Pons (tissue), 1 donor: ENCODE results near the gene PPP1R3C.

ENCODE experiments used
- DNase-seq: peaks from one replicate; pipeline ENCODE4 v3.0.0-alpha.2; 2016; ENCODE audit warnings: low spot score

Gene PPP1R3C

GRCh38 chr10:91601212-91601611, 31.7 kb downstream of the PPP1R3C start:
- no peak for DNase-seq

DNA sequence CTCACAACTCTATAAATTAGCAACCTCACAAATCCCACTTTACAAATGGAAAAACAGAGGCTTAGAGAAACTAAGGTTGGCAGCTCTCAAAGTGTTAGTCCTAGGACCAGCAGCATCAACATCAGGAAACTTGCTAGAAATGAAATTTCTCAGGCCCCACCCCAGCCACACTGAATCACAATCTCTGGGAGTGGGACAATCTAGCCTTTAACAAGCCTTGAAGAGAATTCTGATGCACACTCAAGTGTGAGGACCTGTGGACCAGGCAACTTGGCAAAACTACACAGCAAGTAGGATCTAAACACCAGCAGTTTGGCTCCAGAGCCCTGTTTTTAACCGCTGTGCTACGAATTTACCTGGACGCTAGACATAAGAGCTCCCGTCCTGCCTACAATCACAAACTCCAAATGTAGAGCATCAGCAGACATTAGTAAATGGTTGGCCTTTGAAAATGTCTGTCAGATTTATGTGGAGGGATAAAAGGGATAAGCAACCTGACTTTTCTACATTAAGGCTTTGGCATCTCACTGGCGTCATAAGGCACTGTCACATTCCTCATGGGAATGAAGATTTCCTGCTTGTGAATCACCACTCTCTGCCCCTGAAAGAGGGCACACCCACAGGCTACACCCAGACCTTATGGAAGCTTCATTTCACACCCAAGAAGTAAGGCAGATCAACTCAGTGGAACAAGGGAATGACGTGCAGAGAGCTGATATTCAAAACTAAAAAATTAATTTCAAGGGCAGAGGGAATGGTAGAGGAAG, 34.5 kb downstream of the PPP1R3C start:
- no peak for DNase-seq

DNA sequence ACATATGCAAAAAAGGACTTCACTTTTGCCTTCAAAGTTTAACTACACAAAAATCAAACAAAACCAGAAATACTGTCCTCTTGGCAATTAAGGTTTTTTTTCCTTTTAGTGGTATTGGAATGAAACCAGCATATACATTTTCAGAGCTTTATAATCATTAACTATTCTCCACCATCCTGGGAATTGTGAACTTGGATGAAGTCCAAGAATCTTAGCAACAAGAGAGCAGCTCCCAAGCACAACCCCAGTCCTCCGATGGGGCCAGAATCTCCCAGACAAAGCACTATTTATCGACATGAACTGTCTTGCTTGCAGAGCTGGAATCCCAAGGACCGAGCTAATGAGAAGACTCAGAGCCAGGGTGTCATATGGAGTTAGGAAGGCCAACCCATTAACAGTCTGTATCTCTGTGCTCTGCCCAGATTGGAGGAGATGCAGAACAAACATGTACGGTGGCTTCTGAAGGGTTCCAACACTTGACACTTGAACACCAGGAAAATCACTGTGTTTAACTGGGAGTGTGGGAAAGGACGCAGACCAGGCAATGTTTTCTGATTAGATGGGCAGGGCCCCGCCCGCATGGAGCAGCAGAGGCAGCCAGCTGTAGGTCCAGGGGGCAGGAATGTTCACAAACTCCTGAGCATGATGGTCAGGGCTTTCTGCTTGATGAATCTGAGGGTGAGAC, 35.5 kb downstream of the PPP1R3C start:
- DNase-seq = peak; percentile 70

DNA sequence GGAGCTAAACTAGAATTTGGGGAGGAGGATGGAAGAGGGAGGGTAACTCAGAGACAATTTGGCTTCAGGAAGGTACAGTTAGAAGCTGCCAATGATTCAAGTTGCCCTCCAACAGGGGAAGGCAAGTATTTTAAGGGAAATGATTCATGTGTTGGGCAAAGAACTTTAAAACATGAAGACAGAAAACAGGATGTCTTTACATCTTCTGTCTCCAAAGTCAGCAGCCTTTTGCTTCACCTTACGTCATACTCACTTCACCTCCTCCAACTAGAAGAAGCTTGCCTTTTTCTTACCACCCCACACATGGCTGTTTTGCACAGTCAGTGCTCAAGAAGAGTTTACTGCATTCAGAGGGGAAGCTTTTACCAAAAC, 36.1 kb downstream of the PPP1R3C start:
- peak; percentile 18 for DNase-seq

DNA sequence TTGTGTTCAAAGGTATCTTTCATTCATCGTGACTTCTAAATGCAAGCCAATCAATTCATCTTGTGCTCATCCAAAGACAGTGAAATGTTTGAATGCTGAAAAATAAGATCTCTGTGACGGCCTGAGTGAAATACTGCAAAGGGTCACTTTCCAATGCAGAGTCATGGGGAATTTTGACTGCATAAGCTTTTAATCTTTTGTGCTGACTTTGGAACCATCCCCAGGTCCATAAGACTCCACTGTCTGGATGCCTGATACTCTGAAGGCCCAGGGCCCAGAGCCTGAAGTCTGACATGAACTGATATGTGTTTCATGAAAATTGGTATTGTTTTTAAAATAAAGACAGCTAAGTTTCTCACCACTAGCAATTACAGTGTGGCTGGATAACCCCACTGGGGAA, 39.0 kb downstream of the PPP1R3C start:
- no peak for DNase-seq

DNA sequence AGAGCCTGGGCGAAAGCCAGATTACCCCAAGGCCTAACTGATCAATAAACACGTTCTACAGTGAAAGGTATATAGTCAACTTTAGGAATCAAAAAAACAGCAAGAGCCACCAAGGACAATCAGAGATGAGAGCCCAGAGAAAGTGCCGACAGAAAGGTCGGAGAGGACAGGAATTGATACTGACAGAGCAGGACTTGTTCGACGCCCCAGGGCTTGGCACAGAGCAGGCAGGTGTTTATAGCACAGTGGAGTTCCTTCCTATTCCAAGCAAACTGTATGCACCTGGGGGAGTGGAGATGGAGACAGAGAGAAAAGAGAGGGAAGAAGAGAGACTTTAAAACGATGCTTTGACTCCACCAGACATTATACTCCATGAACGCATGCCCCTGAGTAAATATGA, 39.5 kb downstream of the PPP1R3C start:
- DNase-seq = no peak

GRCh38 chr10:91592266-91592975, 40.5 kb downstream of the PPP1R3C start:
- no peak for DNase-seq

DNA sequence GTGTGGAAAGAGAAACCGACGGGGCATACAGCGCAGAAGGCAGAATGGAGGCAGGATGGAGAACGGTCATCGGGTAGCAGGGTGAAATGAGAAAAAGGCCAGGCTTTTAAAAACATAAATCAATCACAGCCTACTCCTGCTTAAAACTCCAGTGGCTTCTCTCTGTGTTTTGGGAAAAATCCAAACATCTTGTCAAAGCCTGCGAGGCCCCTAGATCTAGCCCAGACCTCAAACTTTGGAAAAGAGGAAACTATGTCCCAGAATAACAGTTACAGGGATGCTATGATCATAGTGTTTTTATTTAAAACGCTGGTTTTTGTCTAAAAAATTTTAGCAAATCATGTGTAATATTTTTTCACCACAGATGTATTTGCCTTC, 41.1 kb downstream of the PPP1R3C start:
- DNase-seq = no peak

DNA sequence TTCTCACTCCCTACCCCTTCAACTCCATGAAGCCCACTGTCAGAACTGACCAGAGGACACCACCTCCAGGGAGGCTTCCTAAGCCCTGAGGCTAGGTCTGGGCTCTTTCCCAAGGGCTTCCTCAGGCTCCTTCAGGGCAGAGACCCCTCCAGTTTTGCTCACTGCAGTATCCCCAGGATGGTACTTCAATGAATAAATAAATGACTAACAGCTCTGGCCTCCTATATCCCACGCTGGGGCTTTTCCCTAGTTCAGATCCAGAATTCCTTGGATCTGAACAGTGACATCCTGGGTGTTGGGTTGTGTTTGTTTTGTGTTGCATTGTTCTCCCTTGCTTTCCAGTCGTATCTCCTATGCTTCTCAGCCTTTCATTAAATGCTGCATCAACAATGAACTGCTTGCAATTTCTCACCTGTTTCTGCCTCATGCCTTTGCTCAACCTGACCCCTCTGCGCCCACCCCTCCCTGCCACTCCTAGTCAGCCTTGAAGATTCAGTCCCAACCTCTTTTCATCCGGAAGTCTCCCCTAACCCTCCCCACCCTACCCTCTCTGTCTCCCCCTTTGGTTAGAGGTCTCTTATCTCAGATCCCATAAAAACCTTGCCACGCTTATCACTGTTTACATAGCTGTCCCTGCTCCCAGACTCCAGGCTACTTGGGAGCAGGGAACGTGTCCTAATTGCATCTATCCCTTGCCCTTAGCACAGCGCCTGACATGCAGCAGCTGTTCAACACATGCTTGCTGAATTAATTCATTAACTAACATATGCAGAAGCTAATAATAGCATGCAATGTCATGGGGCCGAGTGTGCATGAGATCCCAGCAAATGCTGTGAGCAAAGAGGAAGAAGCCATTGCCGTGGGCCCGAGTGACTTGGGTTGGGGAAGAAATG, 41.7 kb downstream of the PPP1R3C start:
- DNase-seq = no peak

- peak; percentile 37 for DNase-seq
These were observed 42.5 kb downstream of the PPP1R3C start for GRCh38 chr10:91590142-91590903.

DNA sequence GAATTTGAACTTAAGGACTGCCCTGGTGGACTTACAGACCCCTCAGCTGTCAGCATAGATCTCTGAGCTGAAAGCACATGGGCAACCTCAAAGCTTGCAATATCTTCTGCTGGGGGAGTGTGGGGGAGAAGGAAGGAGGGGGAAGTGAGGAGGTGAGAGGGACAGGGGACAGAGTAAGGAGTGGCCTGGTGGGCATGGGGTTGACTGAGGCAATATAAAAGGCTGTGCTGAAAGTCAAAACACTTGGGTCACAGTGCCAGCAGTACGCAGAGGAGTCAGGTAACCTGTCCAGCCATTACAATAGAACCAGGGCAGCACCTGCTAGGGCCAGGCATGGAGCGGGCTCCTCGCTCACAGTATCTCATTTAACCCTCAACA, 43.2 kb downstream of the PPP1R3C start:
- no peak for DNase-seq

- DNase-seq = no peak
These were observed 43.7 kb downstream of the PPP1R3C start for GRCh38 chr10:91589015-91589657.

DNA sequence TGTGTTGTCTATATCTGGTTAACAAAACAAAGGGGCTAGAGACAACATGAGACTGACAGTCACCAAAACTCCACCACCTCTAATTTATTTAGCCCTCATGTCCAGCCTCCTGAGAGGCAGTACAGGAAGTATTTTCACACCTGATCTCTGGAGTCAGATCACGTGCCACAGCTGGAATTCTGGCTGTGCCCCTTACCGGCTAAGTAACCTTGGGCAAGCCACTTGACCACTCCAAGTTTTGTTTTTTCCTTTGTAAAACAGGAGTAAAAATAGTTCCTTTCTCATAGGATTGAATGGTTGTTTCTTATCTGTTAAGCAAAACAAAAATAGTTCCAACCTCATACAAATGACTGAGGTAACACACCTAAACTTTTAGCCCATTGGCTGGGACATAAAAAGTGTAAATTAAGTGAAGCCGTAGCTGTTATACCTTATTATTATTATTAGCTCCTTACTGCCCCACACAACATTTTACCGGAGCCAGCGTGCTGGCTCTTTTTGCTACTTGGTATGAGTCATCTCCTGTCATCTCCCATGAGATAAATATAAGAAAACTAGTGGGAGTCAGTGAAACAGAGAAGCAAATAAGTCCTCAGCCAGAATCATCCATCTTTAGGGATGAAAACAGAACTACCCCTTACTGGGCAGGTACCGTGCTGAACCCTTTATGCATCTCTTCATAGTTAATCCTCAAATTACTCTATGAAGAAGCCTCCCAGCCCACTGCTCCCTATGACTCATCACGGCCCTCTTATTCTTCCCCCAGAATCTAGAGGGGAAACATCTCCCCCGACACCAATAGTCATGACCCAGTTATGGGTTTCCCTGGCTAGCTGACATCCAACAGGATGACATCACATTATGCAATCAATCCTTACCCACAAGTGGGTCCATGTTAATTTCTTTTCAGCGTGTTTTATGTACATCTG, 44.9 kb downstream of the PPP1R3C start:
- no peak for DNase-seq

DNA sequence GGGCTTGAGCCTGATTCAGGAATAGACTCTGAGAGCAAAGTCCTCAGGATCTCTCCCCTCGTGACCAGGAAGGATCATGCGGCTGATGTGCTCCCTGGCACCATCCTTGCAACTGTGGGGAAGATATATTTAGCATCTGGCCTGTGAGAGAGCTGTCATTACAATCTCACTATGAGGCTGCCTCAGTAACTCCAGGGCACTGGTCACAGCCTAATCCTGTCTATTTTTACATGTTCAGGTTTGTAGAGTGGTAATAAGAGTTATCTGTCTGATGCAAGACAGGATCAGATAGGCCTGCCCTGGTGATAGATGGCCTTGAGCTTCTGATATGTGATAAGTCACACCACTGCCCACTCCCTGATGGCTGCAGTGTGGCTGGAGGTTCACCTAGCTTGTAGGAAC, 50.7 kb downstream of the PPP1R3C start:
- DNase-seq = no peak

DNA sequence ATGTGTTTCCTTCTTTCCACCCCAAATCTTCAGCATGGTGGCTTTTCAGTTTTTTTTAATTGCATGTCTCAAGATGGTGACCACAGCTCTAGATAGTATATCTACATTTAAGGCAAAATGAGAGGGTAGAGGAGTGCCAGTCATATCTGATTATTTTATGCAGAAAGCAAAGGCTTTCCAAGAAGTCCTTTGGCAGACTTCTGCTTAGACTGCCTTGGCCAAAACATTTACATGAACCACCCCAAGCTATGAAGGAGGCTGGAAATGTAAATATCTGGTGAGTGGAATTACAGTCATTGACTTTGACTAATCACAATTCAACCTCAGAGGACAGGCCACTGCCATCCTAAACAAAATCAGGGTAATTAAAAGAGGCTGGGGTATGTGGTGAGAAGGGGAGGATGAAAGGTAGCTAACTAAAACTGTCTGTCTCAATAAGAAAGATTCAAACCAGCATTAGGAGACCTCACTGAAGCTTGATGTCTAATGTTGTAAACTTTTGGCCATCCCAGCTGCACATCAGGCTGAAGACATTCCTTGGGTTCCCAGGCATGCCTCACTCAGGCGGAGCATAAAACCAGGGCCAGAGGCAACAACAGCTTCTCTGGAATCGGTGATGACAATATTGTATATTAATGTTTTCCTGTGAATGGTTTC, 53.4 kb downstream of the PPP1R3C start:
- DNase-seq = no peak
